ENCODE results near the gene TOR1AIP1. TPM values are rescaled to one million over a fixed set of nuclear protein-coding genes. Genes with fewer than 3 reads are reported as not detected.
"Not testable (repeated sequence)": the region's sequence is repeated elsewhere in the genome, so short reads cannot be mapped to it uniquely, and the experiment has no call there.

Gene TOR1AIP1
- total RNA-seq, 5 donors from 2014 or later (not counting 1 experiment from before 2014, with no cell fraction given) = 41.1 to 60.3 (median 44.7) TPM

GRCh38 chr1:179855831-179856230 is 26.3 kb upstream of the TOR1AIP1 start:
- H3K9me3 Mint-ChIP-seq; H3K27ac Mint-ChIP-seq; DNase-seq; H3K4me3 ChIP-seq (ENCODE audit: control insufficient read depth in 1 of 2, extremely low read depth in 1 of 2, low read length in 1 of 2); H3K4me1 Mint-ChIP-seq; H3K27me3 Mint-ChIP-seq; H3K27ac ChIP-seq (ENCODE audit: low read length); H3K9me3 ChIP-seq; ATAC-seq (replicated peaks in 1 of 4); CTCF ChIA-PET; H3K27me3 ChIP-seq (replicated peaks in 1 of 2; ENCODE audit: control insufficient read depth in 2 of 2, extremely low read depth in 1 of 2, insufficient read depth in 2 of 2, low read length in 1 of 2); H3K4me3 Mint-ChIP-seq; H3K4me1 ChIP-seq (ENCODE audit: control insufficient read depth in 1 of 2, extremely low read depth in 1 of 2, insufficient read depth in 2 of 2, low read length in 2 of 2): not testable (repeated sequence)
- POLR2A ChIA-PET = interaction anchor here in 1 of 2 donors (0.7 kb wide), 1 partner anchor 47 kb away, joined by 3 read pairs; no protein-coding TSS in a partner anchor
- H3K36me3 Mint-ChIP-seq = peaks cover 54% of the 10 kb centered on the region
- H3K36me3 ChIP-seq (ENCODE audit: control insufficient read depth in 2 of 2, extremely low read depth in 1 of 2, insufficient read depth in 1 of 2, low read length in 1 of 2) = peaks cover 0 to 29% of the 10 kb centered on the region in 2 donors
- 100% methylated on average over 1 of the region's 4 CpGs for WGBS (ENCODE audit: insufficient coverage)

GRCh38 chr1:179856296-179856695 is 25.8 kb upstream of the TOR1AIP1 start:
- no peaks in the 10 kb centered on the region for H3K27me3 Mint-ChIP-seq
- Histone ChIP-seq H3K36me3 (ENCODE audit: control insufficient read depth in 2 of 2, extremely low read depth in 1 of 2, insufficient read depth in 1 of 2, low read length in 1 of 2) (peaks cover 0 to 25% of the 10 kb centered on the region in 2 donors), H3K4me1 (ENCODE audit: control insufficient read depth in 1 of 2, extremely low read depth in 1 of 2, insufficient read depth in 2 of 2, low read length in 2 of 2) (no peaks in the 10 kb centered on the region), H3K27me3 (replicated peaks in 1 of 2; ENCODE audit: control insufficient read depth in 2 of 2, extremely low read depth in 1 of 2, insufficient read depth in 2 of 2, low read length in 1 of 2) (no peaks in the 10 kb centered on the region), H3K9me3 (no peaks in the 10 kb centered on the region), H3K4me3 (ENCODE audit: control insufficient read depth in 1 of 2, extremely low read depth in 1 of 2, low read length in 1 of 2) (no peak overlapping the region), H3K27ac (ENCODE audit: low read length) (no peak overlapping the region)
- peaks cover 53% of the 10 kb centered on the region for H3K36me3 Mint-ChIP-seq
- no peak for DNase-seq
- no peak for ATAC-seq (replicated peaks in 1 of 4)
- H3K4me3 Mint-ChIP-seq = no peak overlapping the region
- no peak overlapping the region for H3K27ac Mint-ChIP-seq
- no CpG with 5 or more reads among the region's 2 CpGs for WGBS (ENCODE audit: insufficient coverage)
- ChIA-PET CTCF (no interaction called here), POLR2A (interaction anchor here in 1 of 2 donors (0.7 kb wide), 1 partner anchor 13 kb away, joined by 3 read pairs; no protein-coding TSS in a partner anchor)
- no peaks in the 10 kb centered on the region for H3K9me3 Mint-ChIP-seq
- H3K4me1 Mint-ChIP-seq = peaks cover 2 to 5% (median 2%) of the 10 kb centered on the region in 3 donors

- Histone ChIP-seq H3K27me3 (replicated peaks in 1 of 2; ENCODE audit: control insufficient read depth in 2 of 2, extremely low read depth in 1 of 2, insufficient read depth in 2 of 2, low read length in 1 of 2) (no peaks in the 10 kb centered on the region), H3K4me1 (ENCODE audit: control insufficient read depth in 1 of 2, extremely low read depth in 1 of 2, insufficient read depth in 2 of 2, low read length in 2 of 2) (no peaks in the 10 kb centered on the region), H3K9me3 (no peaks in the 10 kb centered on the region), H3K27ac (ENCODE audit: low read length) (no peak overlapping the region), H3K36me3 (ENCODE audit: control insufficient read depth in 2 of 2, extremely low read depth in 1 of 2, insufficient read depth in 1 of 2, low read length in 1 of 2) (peaks cover 0 to 20% of the 10 kb centered on the region in 2 donors), H3K4me3 (ENCODE audit: control insufficient read depth in 1 of 2, extremely low read depth in 1 of 2, low read length in 1 of 2) (no peak overlapping the region)
- no peaks in the 10 kb centered on the region for H3K27me3 Mint-ChIP-seq
- ATAC-seq (replicated peaks in 1 of 4) = no peak
- peaks cover 2 to 5% (median 2%) of the 10 kb centered on the region in 3 donors for H3K4me1 Mint-ChIP-seq
- no CpG with 5 or more reads among the region's 4 CpGs for WGBS (ENCODE audit: insufficient coverage)
- H3K36me3 Mint-ChIP-seq = peaks cover 47% of the 10 kb centered on the region
- H3K27ac Mint-ChIP-seq = no peak overlapping the region
- H3K9me3 Mint-ChIP-seq = no peaks in the 10 kb centered on the region
- ChIA-PET CTCF (no interaction called here), POLR2A (no interaction called here)
- DNase-seq = no peak
- no peak overlapping the region for H3K4me3 Mint-ChIP-seq
Observed at GRCh38 chr1:179857009-179857408, 25.1 kb upstream of the TOR1AIP1 start.

- no peak overlapping the region for H3K4me3 ChIP-seq (ENCODE audit: control insufficient read depth in 1 of 2, extremely low read depth in 1 of 2, low read length in 1 of 2)
- no peaks in the 10 kb centered on the region for H3K9me3 Mint-ChIP-seq
- ATAC-seq (replicated peaks in 1 of 4) = no peak
- 94% methylated on average over 2 of the region's 3 CpGs for WGBS (ENCODE audit: insufficient coverage)
- ChIA-PET POLR2A (no interaction called here), CTCF (interaction anchor here in 1 of 2 donors (0.6 kb wide), 1 partner anchor 185 kb away, joined by 3 read pairs; no protein-coding TSS in a partner anchor)
- no peak overlapping the region for H3K4me3 Mint-ChIP-seq
- peaks cover 46% of the 10 kb centered on the region for H3K36me3 Mint-ChIP-seq
- H3K4me1 Mint-ChIP-seq = no peaks in the 10 kb centered on the region
- H3K27me3 Mint-ChIP-seq = no peaks in the 10 kb centered on the region
- peaks cover 0 to 41% of the 10 kb centered on the region in 2 donors for H3K36me3 ChIP-seq (ENCODE audit: control insufficient read depth in 2 of 2, extremely low read depth in 1 of 2, insufficient read depth in 1 of 2, low read length in 1 of 2)
- H3K9me3 ChIP-seq = no peaks in the 10 kb centered on the region
- no peaks in the 10 kb centered on the region for H3K27me3 ChIP-seq (replicated peaks in 1 of 2; ENCODE audit: control insufficient read depth in 2 of 2, extremely low read depth in 1 of 2, insufficient read depth in 2 of 2, low read length in 1 of 2)
- DNase-seq = no peak
- H3K27ac Mint-ChIP-seq = no peak overlapping the region
- no peaks in the 10 kb centered on the region for H3K4me1 ChIP-seq (ENCODE audit: control insufficient read depth in 1 of 2, extremely low read depth in 1 of 2, insufficient read depth in 2 of 2, low read length in 2 of 2)
- no peak overlapping the region for H3K27ac ChIP-seq (ENCODE audit: low read length)
Observed at GRCh38 chr1:179860652-179861051, 21.4 kb upstream of the TOR1AIP1 start.

- Mint-ChIP-seq H3K27me3 (no peaks in the 10 kb centered on the region), H3K36me3 (peaks cover 36% of the 10 kb centered on the region), H3K4me3 (no peak overlapping the region), H3K4me1 (peaks cover 8 to 13% (median 10%) of the 10 kb centered on the region in 3 donors), H3K9me3 (no peaks in the 10 kb centered on the region), H3K27ac (no peak overlapping the region)
- no peaks in the 10 kb centered on the region for H3K9me3 ChIP-seq
- H3K4me3 ChIP-seq (ENCODE audit: control insufficient read depth in 1 of 2, extremely low read depth in 1 of 2, low read length in 1 of 2) = no peak overlapping the region
- H3K4me1 ChIP-seq (ENCODE audit: control insufficient read depth in 1 of 2, extremely low read depth in 1 of 2, insufficient read depth in 2 of 2, low read length in 2 of 2) = peaks cover 0 to 3% of the 10 kb centered on the region in 2 experiments
- H3K27ac ChIP-seq (ENCODE audit: low read length) = no peak overlapping the region
- H3K27me3 ChIP-seq (replicated peaks in 1 of 2; ENCODE audit: control insufficient read depth in 2 of 2, extremely low read depth in 1 of 2, insufficient read depth in 2 of 2, low read length in 1 of 2) = no peaks in the 10 kb centered on the region
- ATAC-seq (replicated peaks in 1 of 4) (no peak), DNase-seq (no peak)
- POLR2A ChIA-PET = interaction anchor here in 1 of 2 donors (1.0 kb wide), 1 partner anchor 19 kb away, joined by 4 read pairs; no protein-coding TSS in a partner anchor
- peaks cover 4 to 33% of the 10 kb centered on the region in 2 donors for H3K36me3 ChIP-seq (ENCODE audit: control insufficient read depth in 2 of 2, extremely low read depth in 1 of 2, insufficient read depth in 1 of 2, low read length in 1 of 2)
- CTCF ChIA-PET = interaction anchor here (0.6 to 6.1 kb wide), 8 partner anchors 16 to 1087 kb away, joined by 3 to 28 read pairs (median 3); no protein-coding TSS in a partner anchor
- WGBS (ENCODE audit: insufficient coverage) = 96% methylated on average over 4 of the region's 6 CpGs
Observed at GRCh38 chr1:179865377-179865776, 16.7 kb upstream of the TOR1AIP1 start.

GRCh38 chr1:179866616-179867015 is 15.5 kb upstream of the TOR1AIP1 start:
- ChIA-PET CTCF (interaction anchor here (0.6 to 6.1 kb wide), 8 partner anchors 30 to 609 kb away, joined by 3 to 28 read pairs (median 4); no protein-coding TSS in a partner anchor), POLR2A (interaction anchor here (0.5 to 0.6 kb wide), 3 partner anchors 17 to 59 kb away, joined by 3 to 12 read pairs (median 4); no protein-coding TSS in a partner anchor)
- Histone ChIP-seq H3K4me1 (ENCODE audit: control insufficient read depth in 1 of 2, extremely low read depth in 1 of 2, insufficient read depth in 2 of 2, low read length in 2 of 2) (peaks cover 0 to 3% of the 10 kb centered on the region in 2 experiments), H3K4me3 (ENCODE audit: control insufficient read depth in 1 of 2, extremely low read depth in 1 of 2, low read length in 1 of 2) (no peak overlapping the region), H3K27ac (ENCODE audit: low read length) (no peak overlapping the region), H3K27me3 (replicated peaks in 1 of 2; ENCODE audit: control insufficient read depth in 2 of 2, extremely low read depth in 1 of 2, insufficient read depth in 2 of 2, low read length in 1 of 2) (no peaks in the 10 kb centered on the region), H3K36me3 (ENCODE audit: control insufficient read depth in 2 of 2, extremely low read depth in 1 of 2, insufficient read depth in 1 of 2, low read length in 1 of 2) (peaks cover 4 to 33% of the 10 kb centered on the region in 2 donors), H3K9me3 (no peaks in the 10 kb centered on the region)
- WGBS (ENCODE audit: insufficient coverage) = 96% methylated on average over 4 of the region's 7 CpGs
- Mint-ChIP-seq H3K36me3 (peaks cover 29% of the 10 kb centered on the region), H3K9me3 (no peaks in the 10 kb centered on the region), H3K4me1 (peaks cover 8 to 19% (median 14%) of the 10 kb centered on the region in 3 donors), H3K27ac (no peak overlapping the region), H3K27me3 (no peaks in the 10 kb centered on the region), H3K4me3 (no peak overlapping the region)
- ATAC-seq (replicated peaks in 1 of 4) = no peak
- DNase-seq = no peak
